Upper lobe of left lung (tissue), 6 donors: ENCODE measurements around the gene RNF215. TPM values are rescaled to one million over a fixed set of nuclear protein-coding genes. Genes with fewer than 3 reads are reported as not detected.

Experiments used
- ATAC-seq, 2 donors: fragments of 200-7000 bp; cut with Tn5 transposase; one replicate each; pipeline ENCODE4 v1.9.1; 2022; ENCODE audit warnings: mild to moderate bottlenecking in 2 of 2, moderate library complexity in 2 of 2; ENCODE audit not compliant: low FRiP score in 2 of 2
- DNase-seq, 2 donors: peaks; one replicate each; pipeline ENCODE4 v3.0.0-alpha.2; 2019 to 2020
- H3K27ac ChIP-seq, 4 donors: fragments of 200-600 bp; sonication (generic); one replicate each; pipeline ENCODE4 v1.5.1; 2016 to 2019
- H3K27me3 ChIP-seq, 4 donors: fragments of 200-600 bp; sonication (generic); one replicate each; pipeline ENCODE4 v1.5.1; 2017 to 2019
- H3K36me3 ChIP-seq, 4 donors: fragments of 200-600 bp; sonication (generic); one replicate each; pipeline ENCODE4 v1.5.1; 2016 to 2019
- H3K4me1 ChIP-seq, 4 donors: fragments of 200-600 bp; sonication (generic); one replicate each; pipeline ENCODE4 v1.5.1; 2018 to 2019
- H3K4me3 ChIP-seq, 4 donors: fragments of 200-600 bp; sonication (generic); one replicate each; pipeline ENCODE4 v1.5.1; 2017 to 2019; ENCODE audit warnings: mild to moderate bottlenecking in 2 of 4, moderate library complexity in 1 of 4
- H3K9me3 ChIP-seq, 4 donors: fragments of 200-600 bp; sonication (generic); one replicate each; pipeline ENCODE4 v1.5.1; 2018 to 2019
- EP300 ChIP-seq, 4 donors: sonication (generic); formaldehyde crosslinking; IDR thresholded peaks; one replicate each; pipeline ENCODE4 v1.5.1; 2017; ENCODE audit warnings: antibody characterized with exemption in 4 of 4, control low read depth in 2 of 4
- POLR2A ChIP-seq, 4 donors: fragments of 450-650 bp; IDR thresholded peaks; one replicate each; pipeline ENCODE4 v1.5.1; 2016 to 2017; ENCODE audit warnings: antibody characterized with exemption in 4 of 4, mild to moderate bottlenecking in 2 of 4
- POLR2AphosphoS5 ChIP-seq, 2 donors: sonication (generic); formaldehyde crosslinking; IDR thresholded peaks; one replicate each; pipeline ENCODE4 v1.5.1; 2017; ENCODE audit warnings: antibody characterized with exemption in 2 of 2
- WGBS, 2 donors: methylation state at CpG; one replicate each; pipeline ENCODE4 v1.1.5; 2017 to 2018; 5-methylcytosine and 5-hydroxymethylcytosine counted together
- total RNA-seq, 6 donors: library from RNA; depleted of rRNA in 4 of 6; stranded (reverse); fragments of >200 nt in 4 of 6; gene quantifications; one replicate each; pipeline versions ENCODE4 v1.1.0 to v1.2.1, GENCODE V29; 2016 to 2021
- TF ChIP-seq, protein P1 (sequence below), 6 experiments: fragments of 450-650 bp in 4 of 6; fragments of 200-600 bp in 2 of 6; sonication (generic) in 2 of 6; IDR thresholded peaks; one replicate each; pipeline ENCODE4 v1.5.1; 2016 to 2019; ENCODE audit warnings: antibody characterized with exemption in 6 of 6
- donor health status: DM: no; HTN: no; CAD: no; lungs with moderate emphysema.
- donor health status: DM: no; HTN: yes; CAD: no; lungs with severe emphysema.

RNF215 gene
- total RNA-seq, 6 donors from 2014 or later = 9.3 to 30.3 (median 16.5) TPM

DNA sequence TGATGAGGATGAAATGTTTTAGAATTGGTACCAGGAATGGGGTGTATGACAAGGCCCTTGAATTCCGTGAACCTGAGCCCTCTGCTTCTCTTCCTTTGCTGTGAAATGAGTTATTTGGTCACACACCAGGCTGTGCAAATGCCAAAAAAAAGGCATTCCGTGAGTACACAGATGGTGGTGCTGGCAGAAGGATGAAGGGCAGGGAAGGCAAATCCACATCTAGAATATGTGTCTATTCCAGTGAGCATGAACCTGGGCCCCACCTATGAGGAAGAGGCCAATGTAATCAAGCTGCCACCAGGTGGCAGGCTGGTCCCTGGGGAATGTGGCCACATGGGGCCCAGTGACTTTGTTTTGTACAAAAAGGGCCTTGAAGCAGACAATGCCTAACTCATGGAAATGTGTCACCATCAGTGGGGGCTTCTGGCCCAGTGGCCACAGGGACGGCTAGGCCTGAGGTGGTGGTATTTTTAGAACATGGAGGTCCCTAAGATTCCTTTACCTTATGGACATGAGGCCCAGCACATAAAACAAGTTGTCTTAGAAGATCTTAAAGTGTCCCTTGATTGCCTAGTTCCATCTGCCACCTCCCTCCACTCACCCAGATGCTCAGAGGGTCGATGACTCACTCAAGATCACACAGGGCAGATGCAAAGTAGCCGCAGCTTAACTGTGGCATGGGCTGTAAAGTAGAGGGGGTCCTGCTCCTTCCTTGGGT is 3.9 kb upstream of the RNF215 start:
- peaks cover 10 to 25% (median 15%) of the 10 kb centered on the region in 4 donors for H3K4me1 ChIP-seq
- no peaks in the 10 kb centered on the region for H3K9me3 ChIP-seq
- WGBS, 2 donors = 60% methylated on average over 5 of the region's 5 CpGs
- peak overlapping the region in 1 of 4 donors; percentile 33 for H3K27ac ChIP-seq
- DNase-seq (peak in 1 of 2 donors; percentile 74), ATAC-seq (peak in 1 of 2 donors; percentile 66)
- no peaks in the 10 kb centered on the region for H3K36me3 ChIP-seq
- TF ChIP-seq, protein P1, sequence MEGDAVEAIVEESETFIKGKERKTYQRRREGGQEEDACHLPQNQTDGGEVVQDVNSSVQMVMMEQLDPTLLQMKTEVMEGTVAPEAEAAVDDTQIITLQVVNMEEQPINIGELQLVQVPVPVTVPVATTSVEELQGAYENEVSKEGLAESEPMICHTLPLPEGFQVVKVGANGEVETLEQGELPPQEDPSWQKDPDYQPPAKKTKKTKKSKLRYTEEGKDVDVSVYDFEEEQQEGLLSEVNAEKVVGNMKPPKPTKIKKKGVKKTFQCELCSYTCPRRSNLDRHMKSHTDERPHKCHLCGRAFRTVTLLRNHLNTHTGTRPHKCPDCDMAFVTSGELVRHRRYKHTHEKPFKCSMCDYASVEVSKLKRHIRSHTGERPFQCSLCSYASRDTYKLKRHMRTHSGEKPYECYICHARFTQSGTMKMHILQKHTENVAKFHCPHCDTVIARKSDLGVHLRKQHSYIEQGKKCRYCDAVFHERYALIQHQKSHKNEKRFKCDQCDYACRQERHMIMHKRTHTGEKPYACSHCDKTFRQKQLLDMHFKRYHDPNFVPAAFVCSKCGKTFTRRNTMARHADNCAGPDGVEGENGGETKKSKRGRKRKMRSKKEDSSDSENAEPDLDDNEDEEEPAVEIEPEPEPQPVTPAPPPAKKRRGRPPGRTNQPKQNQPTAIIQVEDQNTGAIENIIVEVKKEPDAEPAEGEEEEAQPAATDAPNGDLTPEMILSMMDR (IDR thresholded peaks at IDR 0.05) = peak; percentile 74 to 88 (median 79)
- no peak for TF ChIP-seq EP300 (IDR thresholded peaks at IDR 0.05)
- no peak overlapping the region for H3K4me3 ChIP-seq
- H3K27me3 ChIP-seq = no peaks in the 10 kb centered on the region

DNA sequence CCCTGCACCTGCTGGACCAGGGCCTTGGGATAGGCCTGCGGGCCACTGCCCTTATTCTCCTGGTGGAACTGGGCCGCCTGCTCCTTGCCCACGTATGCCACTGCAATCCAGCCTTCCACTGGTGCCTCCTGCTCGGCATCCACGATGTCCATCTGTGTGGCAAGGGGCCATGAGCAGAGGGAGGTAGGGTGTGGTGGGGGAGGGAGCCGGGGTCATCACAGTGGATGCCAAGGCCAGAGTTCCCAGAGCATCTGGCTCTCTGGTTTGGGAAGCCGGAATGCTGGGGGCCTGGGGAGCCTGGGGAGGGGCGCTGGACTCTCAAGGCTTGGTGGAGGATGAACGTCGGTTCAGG is 627 bp downstream of the RNF215 start:
- H3K4me3 ChIP-seq = peak overlapping the region; percentile 27 to 73 (median 64)
- no peaks in the 10 kb centered on the region for H3K27me3 ChIP-seq
- ATAC-seq (no peak), DNase-seq (no peak)
- WGBS, 2 donors = 13 to 17% methylated on average over 5 to 7 of the region's 10 CpGs
- TF ChIP-seq POLR2AphosphoS5 (IDR thresholded peaks at IDR 0.05) (no peak), EP300 (IDR thresholded peaks at IDR 0.05) (no peak), POLR2A (IDR thresholded peaks at IDR 0.05) (no peak)
- TF ChIP-seq, protein P1 (IDR thresholded peaks at IDR 0.05) = no peak
- peaks cover 10 to 17% (median 17%) of the 10 kb centered on the region in 4 donors for H3K4me1 ChIP-seq
- H3K9me3 ChIP-seq = no peaks in the 10 kb centered on the region
- peaks cover 0 to 23% (median 8%) of the 10 kb centered on the region in 4 donors for H3K36me3 ChIP-seq
- H3K27ac ChIP-seq = peak overlapping the region; percentile 60 to 88 (median 71)

DNA sequence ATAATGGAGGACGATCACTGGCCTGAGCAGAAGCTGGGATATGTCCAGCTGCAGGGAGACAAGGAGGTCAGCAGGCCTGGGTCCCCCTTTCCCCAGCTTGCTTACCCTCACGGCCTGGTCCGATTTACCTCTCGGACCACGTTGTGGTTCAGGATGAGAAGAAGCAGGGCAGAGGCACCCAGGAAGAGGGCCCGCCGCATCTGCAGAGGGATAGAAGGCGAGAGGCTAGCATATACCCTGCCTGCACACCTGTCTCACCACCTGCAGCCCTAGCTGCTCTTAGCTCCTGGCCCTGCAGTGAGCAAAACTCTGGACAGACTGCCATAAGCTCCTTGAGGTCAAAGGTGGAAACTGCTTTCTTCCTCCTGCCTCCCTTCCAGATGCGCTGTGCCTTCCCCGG is 1.3 kb downstream of the RNF215 start:
- Histone ChIP-seq H3K27me3 (no peaks in the 10 kb centered on the region), H3K36me3 (peaks cover 0 to 26% (median 14%) of the 10 kb centered on the region in 4 donors), H3K27ac (peak overlapping the region in 1 of 4 donors; percentile 88), H3K9me3 (no peaks in the 10 kb centered on the region), H3K4me3 (peak overlapping the region in 1 of 4 donors; percentile 73), H3K4me1 (peaks cover 10 to 17% (median 14%) of the 10 kb centered on the region in 4 donors)
- WGBS, 2 donors = 94 to 95% methylated on average over 8 to 10 of the region's 10 CpGs
- TF ChIP-seq, protein P1 (IDR thresholded peaks at IDR 0.05) = no peak
- TF ChIP-seq POLR2AphosphoS5 (IDR thresholded peaks at IDR 0.05) (no peak), POLR2A (IDR thresholded peaks at IDR 0.05) (no peak), EP300 (IDR thresholded peaks at IDR 0.05) (no peak)
- no peak for DNase-seq
- ATAC-seq = no peak

DNA sequence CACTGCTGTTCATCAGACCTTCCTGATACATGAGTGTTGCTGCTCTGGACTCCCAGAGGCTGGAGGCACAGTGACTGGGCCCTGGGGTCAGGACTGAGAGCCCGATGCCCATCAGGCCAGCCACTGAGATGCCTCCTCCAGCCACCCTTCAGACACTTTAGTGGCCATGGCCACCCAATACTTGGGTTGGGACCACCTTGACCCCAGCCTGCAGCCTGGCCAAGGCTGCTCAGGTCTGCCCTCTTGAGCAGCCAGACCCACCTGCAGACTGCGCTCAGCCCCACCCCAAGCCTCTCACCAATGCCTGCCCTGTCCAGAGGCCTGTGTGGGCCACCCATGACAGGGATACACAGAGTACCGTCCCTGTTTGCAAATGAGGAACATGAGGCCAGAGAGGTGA is 4.2 kb downstream of the RNF215 start:
- no peak for ATAC-seq
- Histone ChIP-seq H3K36me3 (peaks cover 0 to 36% (median 20%) of the 10 kb centered on the region in 4 donors), H3K27me3 (no peaks in the 10 kb centered on the region), H3K9me3 (no peaks in the 10 kb centered on the region), H3K4me1 (peaks cover 10 to 17% (median 14%) of the 10 kb centered on the region in 4 donors), H3K27ac (no peak overlapping the region), H3K4me3 (no peak overlapping the region)
- WGBS, 2 donors = 91 to 100% methylated on average over 1 to 3 of the region's 3 CpGs
- no peak for DNase-seq
- TF ChIP-seq EP300 (IDR thresholded peaks at IDR 0.05) = no peak

DNA sequence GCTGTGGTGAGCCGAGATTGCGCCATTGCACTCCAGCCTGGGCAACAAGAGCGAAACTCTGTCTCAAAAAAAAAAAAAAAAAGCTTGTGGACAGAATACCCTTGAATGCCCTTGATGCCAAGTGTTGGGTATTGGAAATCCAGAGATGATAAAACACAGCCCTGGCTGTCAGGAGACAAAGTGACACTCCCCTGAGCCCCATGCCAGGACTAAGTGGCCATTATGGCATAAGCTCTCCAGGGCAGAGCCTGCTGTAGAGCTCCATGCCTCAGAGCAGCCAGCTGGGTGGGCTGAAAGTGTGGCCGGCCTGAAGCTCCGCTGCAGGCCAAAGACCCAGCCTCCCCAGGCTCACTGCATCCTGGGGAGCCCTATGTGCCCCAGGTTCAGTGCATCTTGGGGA is 4.9 kb downstream of the RNF215 start:
- Histone ChIP-seq H3K27ac (no peak overlapping the region), H3K27me3 (no peaks in the 10 kb centered on the region), H3K36me3 (peaks cover 0 to 41% (median 25%) of the 10 kb centered on the region in 4 donors), H3K9me3 (no peaks in the 10 kb centered on the region), H3K4me1 (peaks cover 7 to 13% (median 10%) of the 10 kb centered on the region in 4 donors), H3K4me3 (no peak overlapping the region)
- DNase-seq = no peak
- ATAC-seq = no peak
- 92 to 98% methylated on average over 5 of the region's 5 CpGs for WGBS, 2 donors
- TF ChIP-seq EP300 (IDR thresholded peaks at IDR 0.05) = no peak
- no peak for TF ChIP-seq POLR2AphosphoS5 (IDR thresholded peaks at IDR 0.05)
- TF ChIP-seq, protein P1 (IDR thresholded peaks at IDR 0.05) = no peak
- TF ChIP-seq POLR2A (IDR thresholded peaks at IDR 0.05) = no peak
